Mesendoderm (in vitro differentiated cells): Measurements from ENCODE around the gene PGAM2.
A peak's percentile ranks its signal among the peaks of the same experiment; 100 is the strongest.

ENCODE experiments used
- DNase-seq: peaks from one replicate; pipeline ENCODE4 v3.0.0; 2013
- H2AK5ac ChIP-seq: 2 replicates; pipeline ENCODE4 v1.6.1; 2013; ENCODE audit warnings: low read length, inconsistent platforms
- H2BK120ac ChIP-seq: 2 replicates; pipeline ENCODE4 v1.6.1; 2013; ENCODE audit warnings: low read depth, mild to moderate bottlenecking, low read length, moderate library complexity, mixed read lengths
- H2BK15ac ChIP-seq: replicated peaks from 2 replicates; pipeline ENCODE4 v1.6.1; 2013; ENCODE audit warnings: low read depth, mild to moderate bottlenecking, moderate library complexity
- H2BK5ac ChIP-seq: 2 replicates; pipeline ENCODE4 v1.6.1; 2013; ENCODE audit warnings: low read length, inconsistent platforms
- H3K18ac ChIP-seq: 2 replicates; pipeline ENCODE4 v1.6.1; 2013; ENCODE audit warnings: mild to moderate bottlenecking, low read length, mixed read lengths
- H3K23ac ChIP-seq: one replicate; pipeline ENCODE4 v1.6.1; 2013; ENCODE audit warnings: low read length
- H3K27ac ChIP-seq: 2 replicates; pipeline ENCODE4 v1.5.1; 2013; ENCODE audit warnings: low read depth, mild to moderate bottlenecking, inconsistent platforms, low read length, moderate library complexity
- H3K27me3 ChIP-seq: 2 replicates; pipeline ENCODE4 v1.6.1; 2013; ENCODE audit warnings: low read length, control low read depth, mild to moderate bottlenecking, inconsistent platforms; ENCODE audit not compliant: insufficient read depth, poor library complexity
- H3K36me3 ChIP-seq: 2 replicates; pipeline ENCODE4 v1.6.1; 2013; ENCODE audit warnings: low read length, inconsistent platforms; ENCODE audit not compliant: control insufficient read depth, insufficient read depth
- H3K4ac ChIP-seq: one replicate; pipeline ENCODE4 v1.6.1; 2013; ENCODE audit warnings: low read depth, mild to moderate bottlenecking, low read length, moderate library complexity
- H3K4me1 ChIP-seq: 2 replicates; pipeline ENCODE4 v1.6.1; 2013; ENCODE audit warnings: low read depth, low read length, inconsistent platforms; ENCODE audit not compliant: control insufficient read depth
- H3K4me2 ChIP-seq: 2 replicates; pipeline ENCODE4 v1.6.1; 2013; ENCODE audit warnings: low read length
- H3K4me3 ChIP-seq: 2 replicates; pipeline ENCODE4 v1.5.1; 2013; ENCODE audit warnings: mild to moderate bottlenecking, low read length
- H3K56ac ChIP-seq: one replicate; pipeline ENCODE4 v1.6.1; 2013; ENCODE audit warnings: low read length
- H3K79me1 ChIP-seq: 2 replicates; pipeline ENCODE4 v1.6.1; 2013; ENCODE audit warnings: low read length, inconsistent platforms
- H3K79me2 ChIP-seq: 2 replicates; pipeline ENCODE4 v1.6.1; 2013; ENCODE audit warnings: mild to moderate bottlenecking, low read length; ENCODE audit not compliant: control insufficient read depth, insufficient read depth
- H3K9ac ChIP-seq: 2 replicates; pipeline ENCODE4 v1.6.1; 2013; ENCODE audit warnings: low read length, inconsistent platforms
- H4K5ac ChIP-seq: one replicate; pipeline ENCODE4 v1.6.1; 2013; ENCODE audit warnings: low read length
- H4K8ac ChIP-seq: one replicate; pipeline ENCODE4 v1.6.1; 2013; ENCODE audit warnings: low read depth, mild to moderate bottlenecking, control low read depth, low read length, moderate library complexity
- whole genome bisulfite sequencing: extraction: QIAGEN DNeasy Blood & Tissue Kit; methylation state at CpG from one replicate; pipeline ENCODE4 v1.1.7; 2013; ENCODE audit warnings: low lambda C conversion rate, missing lambda C conversion rate; ENCODE audit not compliant: insufficient coverage; ENCODE audit errors: extremely low coverage; 5-methylcytosine and 5-hydroxymethylcytosine counted together

The PGAM2 gene

DNA sequence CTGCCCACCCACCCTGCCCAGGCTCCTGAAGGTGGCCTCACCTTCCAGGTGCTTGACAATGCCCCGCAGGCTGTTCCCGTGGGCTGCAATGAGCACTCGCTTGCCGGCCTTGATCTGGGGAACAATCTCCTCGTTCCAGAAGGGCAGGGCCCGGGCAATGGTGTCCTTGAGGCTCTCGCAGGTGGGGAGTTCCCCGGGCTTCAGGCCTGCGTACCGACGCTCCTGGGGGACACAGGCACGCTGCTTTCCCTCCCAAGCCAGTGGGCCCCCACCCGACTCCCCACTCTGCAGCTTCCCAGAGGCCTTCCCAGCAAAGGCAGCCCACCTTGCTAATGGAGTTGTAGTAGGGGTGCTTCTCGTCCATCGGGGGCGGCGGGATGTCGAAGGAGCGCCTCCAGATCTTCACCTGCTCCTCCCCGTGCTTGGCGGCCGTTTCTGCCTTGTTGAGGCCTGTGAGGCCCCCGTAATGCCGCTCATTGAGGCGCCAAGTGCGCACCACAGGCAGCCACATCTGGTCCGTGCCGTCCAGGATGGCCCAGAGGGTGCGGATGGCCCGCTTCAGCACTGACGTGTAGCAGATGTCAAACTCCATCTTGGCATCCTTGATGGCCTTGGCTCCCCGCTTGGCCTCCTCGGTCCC, 456 bp downstream of the PGAM2 start:
- WGBS, result no CpG with 5 or more reads among the region's 33 CpGs
- H3K27ac ChIP-seq, result no peak overlapping the region

DNA sequence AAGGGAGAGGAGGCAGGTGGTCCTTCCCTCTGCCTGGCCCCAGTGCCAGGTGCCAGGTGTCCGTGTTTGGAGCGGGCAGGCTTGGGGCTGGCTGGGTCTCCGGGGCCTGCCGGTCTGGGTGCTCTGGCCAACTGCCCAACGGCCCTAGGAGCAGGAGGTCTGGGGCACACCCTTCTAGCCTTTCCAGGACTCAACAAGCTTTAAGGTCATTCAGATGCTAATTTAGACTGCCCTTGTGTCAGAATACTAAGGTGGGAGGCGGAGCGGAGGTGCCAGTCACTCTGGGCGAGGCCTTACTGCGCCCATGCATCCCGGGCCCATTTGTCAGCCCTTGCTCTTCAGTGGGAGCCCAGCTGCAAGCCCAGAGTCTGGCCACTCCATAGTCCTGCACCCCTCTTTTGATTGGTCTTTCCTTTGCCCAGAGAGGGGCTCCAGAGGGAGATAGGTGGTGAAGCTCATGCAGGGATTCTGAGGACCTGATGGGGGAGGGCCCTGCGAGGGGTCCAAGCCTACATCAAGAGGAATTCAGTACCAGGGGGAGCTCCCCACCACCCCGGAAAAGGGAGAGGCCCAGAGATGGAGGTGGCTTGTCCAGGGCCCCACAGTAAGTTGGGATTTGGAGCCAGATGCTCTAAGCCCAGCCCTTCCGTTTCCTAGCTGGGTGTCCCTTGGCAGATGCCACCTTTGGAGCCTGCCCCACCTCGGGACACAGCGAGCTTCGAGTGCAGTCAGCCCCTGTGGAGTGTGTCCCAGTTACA, 1.3 kb downstream of the PGAM2 start:
- Histone ChIP-seq H3K4me3 (no peak overlapping the region), H4K5ac (no peak overlapping the region), H3K4me1 (peaks cover 4% of the 10 kb centered on the region), H3K36me3 (peaks cover 4% of the 10 kb centered on the region), H2BK15ac (no peak overlapping the region), H3K4ac (no peak overlapping the region), H3K27ac (no peak overlapping the region), H2BK120ac (no peak overlapping the region), H4K8ac (no peak overlapping the region), H3K56ac (no peak overlapping the region), H3K79me2 (no peaks in the 10 kb centered on the region), H2BK5ac (no peak overlapping the region), H3K27me3 (no peaks in the 10 kb centered on the region), H3K23ac (no peak overlapping the region), H3K9ac (no peak overlapping the region), H3K79me1 (no peaks in the 10 kb centered on the region), H3K4me2 (no peak overlapping the region), H3K18ac (no peak overlapping the region), H2AK5ac (no peak overlapping the region)
- DNase-seq, result no peak
- WGBS, result no CpG with 5 or more reads among the region's 16 CpGs

More for the DNA sequence above, 456 bp downstream of the PGAM2 start:
- Histone ChIP-seq H3K4me1 (peaks cover 4% of the 10 kb centered on the region), H3K9ac (no peak overlapping the region), H3K79me1 (no peaks in the 10 kb centered on the region), H3K27me3 (no peaks in the 10 kb centered on the region), H3K79me2 (no peaks in the 10 kb centered on the region), H3K4me2 (no peak overlapping the region), H2BK120ac (no peak overlapping the region), H4K8ac (no peak overlapping the region), H3K18ac (no peak overlapping the region), H2AK5ac (no peak overlapping the region), H2BK5ac (no peak overlapping the region), H3K36me3 (peaks cover 4% of the 10 kb centered on the region), H2BK15ac (no peak overlapping the region), H4K5ac (no peak overlapping the region), H3K23ac (no peak overlapping the region), H3K4ac (no peak overlapping the region), H3K4me3 (no peak overlapping the region), H3K56ac (peak overlapping the region; percentile 56)
- DNase-seq, result no peak

DNA sequence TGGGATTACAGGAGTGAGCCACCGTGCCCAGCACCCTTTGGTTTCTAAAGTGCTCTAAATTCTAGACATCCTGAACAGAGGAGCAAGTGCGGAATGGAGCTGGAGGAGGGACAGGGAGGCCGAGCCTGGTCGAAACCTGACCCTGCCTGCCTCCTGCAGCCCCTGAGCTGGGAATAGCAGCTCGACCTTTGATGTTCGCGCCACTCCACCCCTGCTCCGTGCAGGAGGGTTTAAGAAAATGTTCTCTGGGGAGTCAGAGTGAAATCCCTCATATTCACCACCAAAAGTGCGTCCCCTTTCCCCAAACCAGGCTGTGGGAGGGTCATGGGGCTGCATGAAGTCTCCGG, 1.8 kb downstream of the PGAM2 start:
- no peak overlapping the region for H3K23ac ChIP-seq
- no peak overlapping the region for H2AK5ac ChIP-seq
- H3K79me2 ChIP-seq, result no peaks in the 10 kb centered on the region
- no peaks in the 10 kb centered on the region for H3K27me3 ChIP-seq
- no peak overlapping the region for H3K4ac ChIP-seq
- no peak overlapping the region for H3K56ac ChIP-seq
- H2BK120ac ChIP-seq, result no peak overlapping the region
- no peak overlapping the region for H3K18ac ChIP-seq
- no peak overlapping the region for H3K27ac ChIP-seq
- H4K8ac ChIP-seq, result no peak overlapping the region
- H2BK15ac ChIP-seq, result no peak overlapping the region
- H3K79me1 ChIP-seq, result no peaks in the 10 kb centered on the region
- no peak overlapping the region for H3K4me2 ChIP-seq
- no peak for DNase-seq
- H2BK5ac ChIP-seq, result no peak overlapping the region
- WGBS, result no CpG with 5 or more reads among the region's 10 CpGs
- no peak overlapping the region for H3K4me3 ChIP-seq
- H4K5ac ChIP-seq, result no peak overlapping the region
- peaks cover 4% of the 10 kb centered on the region for H3K36me3 ChIP-seq
- H3K4me1 ChIP-seq, result peaks cover 4% of the 10 kb centered on the region
- no peak overlapping the region for H3K9ac ChIP-seq

DNA sequence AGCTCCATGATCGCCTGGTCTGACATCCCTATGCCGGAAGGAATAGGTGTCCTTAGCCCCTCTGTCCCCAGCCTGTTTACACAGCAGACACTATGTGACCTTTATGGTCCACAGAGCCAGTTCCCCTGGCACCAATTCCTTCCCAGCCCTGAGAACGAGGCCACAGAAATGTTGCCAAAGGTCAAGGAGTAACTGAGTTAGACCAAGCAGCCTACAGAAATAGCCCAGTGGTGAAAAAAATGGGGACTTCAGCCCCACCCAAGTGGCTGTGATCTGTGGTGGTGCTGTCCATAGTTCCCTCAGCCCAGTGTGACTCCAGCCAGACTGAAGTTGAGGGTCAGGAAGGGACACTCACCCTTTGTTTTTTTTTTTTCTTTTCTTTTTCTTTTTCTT, 2.5 kb downstream of the PGAM2 start:
- Histone ChIP-seq H2BK120ac (no peak overlapping the region), H4K5ac (no peak overlapping the region), H3K4me2 (no peak overlapping the region), H3K79me1 (no peaks in the 10 kb centered on the region), H3K4me1 (peaks cover 4% of the 10 kb centered on the region), H3K18ac (no peak overlapping the region), H3K56ac (no peak overlapping the region), H3K23ac (no peak overlapping the region), H3K27me3 (no peaks in the 10 kb centered on the region), H3K4me3 (no peak overlapping the region), H2BK15ac (no peak overlapping the region), H3K9ac (no peak overlapping the region), H3K27ac (no peak overlapping the region), H4K8ac (no peak overlapping the region), H3K4ac (no peak overlapping the region), H3K79me2 (no peaks in the 10 kb centered on the region), H3K36me3 (peaks cover 6% of the 10 kb centered on the region), H2BK5ac (no peak overlapping the region), H2AK5ac (no peak overlapping the region)
- DNase-seq, result no peak
- no CpG with 5 or more reads among the region's 3 CpGs for WGBS

DNA sequence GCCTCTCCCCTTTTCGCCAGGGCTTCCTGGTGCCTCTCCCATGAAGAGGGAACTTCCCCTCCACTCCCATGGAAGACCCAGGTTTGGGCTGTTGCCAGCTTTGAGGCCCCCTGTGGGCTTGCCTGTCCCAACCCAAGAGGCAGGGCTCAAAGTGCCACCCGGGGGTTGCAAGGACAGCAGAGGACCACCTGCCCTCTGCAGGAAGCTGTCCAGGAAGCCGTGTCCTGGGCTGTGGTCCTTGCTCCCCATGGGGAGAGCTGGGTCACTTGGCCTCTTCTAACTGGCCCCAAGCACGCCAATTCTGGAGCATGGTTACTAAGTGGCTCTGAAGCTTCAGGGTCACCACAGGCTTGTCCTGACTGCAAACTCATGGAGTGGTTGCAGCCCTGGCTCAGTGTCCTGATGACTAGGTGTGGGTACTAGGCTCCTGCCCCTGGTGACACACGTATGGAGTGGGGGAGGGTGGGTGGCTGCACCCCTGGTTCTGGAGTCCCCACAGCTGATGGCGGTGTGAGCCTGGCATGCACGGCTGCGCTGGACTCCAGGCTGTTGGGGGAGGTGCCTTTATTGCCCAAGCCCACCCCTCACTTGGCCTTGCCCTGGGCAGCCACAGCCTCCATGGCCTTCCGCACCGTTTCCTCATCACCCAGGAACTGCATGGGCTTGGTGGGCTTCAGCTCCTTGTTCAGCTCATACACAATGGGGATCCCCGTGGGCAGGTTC, 3.0 kb downstream of the PGAM2 start:
- peaks cover 6% of the 10 kb centered on the region for H3K36me3 ChIP-seq

More for the DNA sequence above, 3.0 kb downstream of the PGAM2 start:
- Histone ChIP-seq H3K79me2 (no peaks in the 10 kb centered on the region), H3K9ac (no peak overlapping the region), H3K79me1 (no peaks in the 10 kb centered on the region), H4K5ac (no peak overlapping the region), H2BK5ac (no peak overlapping the region), H3K4ac (no peak overlapping the region), H2BK15ac (no peak overlapping the region), H3K27me3 (no peaks in the 10 kb centered on the region), H3K56ac (no peak overlapping the region), H3K18ac (no peak overlapping the region), H3K4me2 (no peak overlapping the region), H3K4me3 (no peak overlapping the region), H4K8ac (no peak overlapping the region), H2BK120ac (no peak overlapping the region), H3K23ac (no peak overlapping the region), H3K4me1 (peaks cover 4% of the 10 kb centered on the region), H3K27ac (no peak overlapping the region), H2AK5ac (no peak overlapping the region)
- WGBS, result no CpG with 5 or more reads among the region's 11 CpGs
- DNase-seq, result no peak
